ENCODE results near the gene DUSP12.
A peak's percentile ranks its signal among the peaks of the same experiment; 100 is the strongest.

The DUSP12 gene, protein sequence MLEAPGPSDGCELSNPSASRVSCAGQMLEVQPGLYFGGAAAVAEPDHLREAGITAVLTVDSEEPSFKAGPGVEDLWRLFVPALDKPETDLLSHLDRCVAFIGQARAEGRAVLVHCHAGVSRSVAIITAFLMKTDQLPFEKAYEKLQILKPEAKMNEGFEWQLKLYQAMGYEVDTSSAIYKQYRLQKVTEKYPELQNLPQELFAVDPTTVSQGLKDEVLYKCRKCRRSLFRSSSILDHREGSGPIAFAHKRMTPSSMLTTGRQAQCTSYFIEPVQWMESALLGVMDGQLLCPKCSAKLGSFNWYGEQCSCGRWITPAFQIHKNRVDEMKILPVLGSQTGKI

GRCh38 chr1:161749509-161750407, at the start of gene DUSP12:
Gene DUSP12 (plus strand): TSS chr1:161749786. CDS start chr1:161749802, 16 bp downstream.
- ChIA-PET POLR2A (interaction anchor here (1.1 to 1.3 kb wide), 2 partner anchors 13 to 17 kb away, joined by 3 to 5 read pairs; partner anchors contain the start of gene ATF6), CTCF (interaction anchor here (0.8 to 2.3 kb wide), 14 partner anchors 8 to 287 kb away, joined by 3 to 16 read pairs (median 4); no protein-coding TSS in a partner anchor)
- peak; percentile 90 for DNase-seq (ENCODE audit: extremely low spot score)
- TF ChIP-seq, protein P1, sequence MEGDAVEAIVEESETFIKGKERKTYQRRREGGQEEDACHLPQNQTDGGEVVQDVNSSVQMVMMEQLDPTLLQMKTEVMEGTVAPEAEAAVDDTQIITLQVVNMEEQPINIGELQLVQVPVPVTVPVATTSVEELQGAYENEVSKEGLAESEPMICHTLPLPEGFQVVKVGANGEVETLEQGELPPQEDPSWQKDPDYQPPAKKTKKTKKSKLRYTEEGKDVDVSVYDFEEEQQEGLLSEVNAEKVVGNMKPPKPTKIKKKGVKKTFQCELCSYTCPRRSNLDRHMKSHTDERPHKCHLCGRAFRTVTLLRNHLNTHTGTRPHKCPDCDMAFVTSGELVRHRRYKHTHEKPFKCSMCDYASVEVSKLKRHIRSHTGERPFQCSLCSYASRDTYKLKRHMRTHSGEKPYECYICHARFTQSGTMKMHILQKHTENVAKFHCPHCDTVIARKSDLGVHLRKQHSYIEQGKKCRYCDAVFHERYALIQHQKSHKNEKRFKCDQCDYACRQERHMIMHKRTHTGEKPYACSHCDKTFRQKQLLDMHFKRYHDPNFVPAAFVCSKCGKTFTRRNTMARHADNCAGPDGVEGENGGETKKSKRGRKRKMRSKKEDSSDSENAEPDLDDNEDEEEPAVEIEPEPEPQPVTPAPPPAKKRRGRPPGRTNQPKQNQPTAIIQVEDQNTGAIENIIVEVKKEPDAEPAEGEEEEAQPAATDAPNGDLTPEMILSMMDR (IDR thresholded peaks at IDR 0.05; ENCODE audit: control extremely low read depth, extremely low read depth, low read depth, missing control alignments) = peak; percentile 49

DNA sequence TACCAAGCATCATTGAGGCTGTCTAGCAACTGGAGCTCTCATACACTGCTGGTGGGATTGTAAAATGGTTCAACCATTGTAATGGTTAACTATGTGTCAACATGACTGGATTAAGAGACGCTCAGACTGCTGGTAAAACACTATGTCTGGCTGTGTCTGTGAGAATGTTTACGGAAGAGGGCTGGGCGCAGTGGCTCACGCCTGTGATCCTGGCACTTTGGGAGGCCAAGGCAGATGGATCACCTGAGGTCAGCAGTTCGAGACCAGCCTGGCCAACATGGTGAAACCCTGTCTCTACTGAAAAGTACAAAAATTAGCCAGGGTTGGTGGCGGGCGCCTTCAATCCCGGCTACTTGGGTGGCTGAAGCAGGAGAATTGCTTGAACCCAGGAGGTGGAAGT, 47.3 kb upstream of the DUSP12 start:
- CTCF ChIA-PET = interaction anchor here (1.0 kb wide), 1 partner anchor 28 kb away, joined by 3 read pairs; no protein-coding TSS in a partner anchor
- POLR2A ChIA-PET = no interaction called here

GRCh38 chr1:161705537-161705936, 44.0 kb upstream of the DUSP12 start:
- DNase-seq (ENCODE audit: extremely low spot score) = no peak
- TF ChIP-seq, protein P1 (IDR thresholded peaks at IDR 0.05; ENCODE audit: control extremely low read depth, extremely low read depth, low read depth, missing control alignments) = no peak
- ChIA-PET CTCF (interaction anchor here (0.8 to 3.9 kb wide), 2 partner anchors 10 to 33 kb away, joined by 3 to 12 read pairs; no protein-coding TSS in a partner anchor), POLR2A (no interaction called here)

More for the DNA sequence above, 47.3 kb upstream of the DUSP12 start:
- no peak for DNase-seq (ENCODE audit: extremely low spot score)
- TF ChIP-seq, protein P1 (IDR thresholded peaks at IDR 0.05; ENCODE audit: control extremely low read depth, extremely low read depth, low read depth, missing control alignments) = no peak

- CTCF ChIA-PET = interaction anchor here (1.8 to 3.9 kb wide), 4 partner anchors 10 to 33 kb away, joined by 5 to 22 read pairs (median 12); no protein-coding TSS in a partner anchor
- DNase-seq (ENCODE audit: extremely low spot score) = no peak
- TF ChIP-seq, protein P1 (IDR thresholded peaks at IDR 0.05; ENCODE audit: control extremely low read depth, extremely low read depth, low read depth, missing control alignments) = no peak
- POLR2A ChIA-PET = no interaction called here
Measured at GRCh38 chr1:161706113-161706481, 43.5 kb upstream of the DUSP12 start.

GRCh38 chr1:161706482-161707347, 42.9 kb upstream of the DUSP12 start, which contains the start of gene FCRLA:
Gene FCRLA (plus strand): TSS chr1:161707229. CDS start chr1:161707265, 36 bp downstream.
- DNase-seq (ENCODE audit: extremely low spot score) = peak; percentile 65
- CTCF ChIA-PET = interaction anchor here (0.8 to 3.9 kb wide), 10 partner anchors 9 to 224 kb away, joined by 3 to 22 read pairs (median 8); partner anchors contain the start of gene FCRLB
- POLR2A ChIA-PET = no interaction called here
- TF ChIP-seq, protein P1 (IDR thresholded peaks at IDR 0.05; ENCODE audit: control extremely low read depth, extremely low read depth, low read depth, missing control alignments) = no peak

Measured in GM10248 (cell line).